ENCODE data around the gene PIP5K1A.

Gene PIP5K1A

DNA sequence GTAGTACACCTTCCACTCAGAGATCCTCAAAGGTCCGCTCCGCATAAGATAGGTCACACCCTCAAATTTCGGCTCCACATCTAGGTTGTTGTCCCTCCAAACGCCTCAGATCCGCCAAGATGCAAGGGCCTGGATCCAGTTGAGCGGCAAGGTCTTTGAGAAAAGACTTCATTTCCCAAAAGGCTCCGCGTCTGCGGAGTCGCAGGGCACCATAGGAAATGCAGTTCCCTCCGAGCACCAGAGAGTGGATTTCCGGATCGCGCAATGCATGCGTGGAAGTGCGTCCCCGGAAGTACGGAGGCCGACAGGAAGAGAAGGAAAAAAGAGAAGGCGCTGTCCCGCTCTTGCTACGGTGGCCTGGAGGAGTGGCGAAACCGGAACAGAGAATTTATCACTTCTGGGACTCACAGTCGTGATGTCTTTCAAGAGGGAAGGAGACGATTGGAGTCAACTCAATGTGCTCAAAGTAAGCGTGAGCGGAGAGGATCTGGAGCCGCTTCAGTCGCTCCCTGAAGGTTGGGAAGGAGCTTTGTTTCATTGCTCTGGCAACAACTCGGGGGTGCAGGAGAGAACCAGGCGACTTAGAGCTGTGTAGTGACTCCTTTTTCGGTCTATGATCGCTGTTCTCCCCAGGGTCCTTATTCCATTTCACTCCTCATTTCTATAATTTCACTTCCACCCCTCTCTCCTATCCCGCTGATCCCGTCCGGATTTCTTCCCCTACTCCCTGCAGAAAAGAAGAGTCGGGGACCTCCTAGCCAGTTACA is 32.4 kb upstream of the PIP5K1A start, which contains the start of the genes LYSMD1 and SCNM1 (continued):
- TF ChIP-seq SP2 (tag by site-specific recombination; IDR thresholded peaks at IDR 0.05), result peak; percentile 91
- TF ChIP-seq PRDM1 (tag by site-specific recombination; IDR thresholded peaks at IDR 0.05), result peak; percentile 84
- TF ChIP-seq ZSCAN23 (tag by site-specific recombination; IDR thresholded peaks at IDR 0.05), result 0 out of 2 replicates have a peak, but pooled peaks have one; percentile 30
- peak; percentile 97 for TF ChIP-seq ZBTB17 (tag by site-specific recombination; IDR thresholded peaks at IDR 0.05)
- peak; percentile 21; the same call in 1 of the 2 replicates for TF ChIP-seq KLF16 (tag by site-specific recombination; IDR thresholded peaks at IDR 0.05)
- peak; percentile 54; the same call in 1 of the 2 replicates for TF ChIP-seq TCF7L2 (IDR thresholded peaks at IDR 0.05; ENCODE audit: borderline replicate concordance, low read depth, low read length)
- peak; percentile 86 for TF ChIP-seq ZXDB (tag by site-specific recombination; IDR thresholded peaks at IDR 0.05)
- peak; percentile 26; the same call in 1 of the 2 replicates for TF ChIP-seq ZNF664 (tag by site-specific recombination; IDR thresholded peaks at IDR 0.05)
- TF ChIP-seq ZBTB21 (tag by site-specific recombination; IDR thresholded peaks at IDR 0.05), result peak; percentile 67; the same call in 1 of the 2 replicates
- 0 out of 2 replicates have a peak, but pooled peaks have one; percentile 4 for TF ChIP-seq ZSCAN30 (tag by site-specific recombination; IDR thresholded peaks at IDR 0.05)
- TF ChIP-seq, protein P1, sequence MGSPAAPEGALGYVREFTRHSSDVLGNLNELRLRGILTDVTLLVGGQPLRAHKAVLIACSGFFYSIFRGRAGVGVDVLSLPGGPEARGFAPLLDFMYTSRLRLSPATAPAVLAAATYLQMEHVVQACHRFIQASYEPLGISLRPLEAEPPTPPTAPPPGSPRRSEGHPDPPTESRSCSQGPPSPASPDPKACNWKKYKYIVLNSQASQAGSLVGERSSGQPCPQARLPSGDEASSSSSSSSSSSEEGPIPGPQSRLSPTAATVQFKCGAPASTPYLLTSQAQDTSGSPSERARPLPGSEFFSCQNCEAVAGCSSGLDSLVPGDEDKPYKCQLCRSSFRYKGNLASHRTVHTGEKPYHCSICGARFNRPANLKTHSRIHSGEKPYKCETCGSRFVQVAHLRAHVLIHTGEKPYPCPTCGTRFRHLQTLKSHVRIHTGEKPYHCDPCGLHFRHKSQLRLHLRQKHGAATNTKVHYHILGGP (tag by site-specific recombination; IDR thresholded peaks at IDR 0.05), result no peak
- TF ChIP-seq, protein P2, sequence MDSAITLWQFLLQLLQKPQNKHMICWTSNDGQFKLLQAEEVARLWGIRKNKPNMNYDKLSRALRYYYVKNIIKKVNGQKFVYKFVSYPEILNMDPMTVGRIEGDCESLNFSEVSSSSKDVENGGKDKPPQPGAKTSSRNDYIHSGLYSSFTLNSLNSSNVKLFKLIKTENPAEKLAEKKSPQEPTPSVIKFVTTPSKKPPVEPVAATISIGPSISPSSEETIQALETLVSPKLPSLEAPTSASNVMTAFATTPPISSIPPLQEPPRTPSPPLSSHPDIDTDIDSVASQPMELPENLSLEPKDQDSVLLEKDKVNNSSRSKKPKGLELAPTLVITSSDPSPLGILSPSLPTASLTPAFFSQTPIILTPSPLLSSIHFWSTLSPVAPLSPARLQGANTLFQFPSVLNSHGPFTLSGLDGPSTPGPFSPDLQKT (IDR thresholded peaks at IDR 0.05; ENCODE audit: borderline replicate concordance, low read depth, low read length), result peak; percentile 97
- peak; percentile 79 for TF ChIP-seq ZNF660 (tag by site-specific recombination; IDR thresholded peaks at IDR 0.05)
- peak; percentile 83 for TF ChIP-seq SP3 (tag by site-specific recombination; IDR thresholded peaks at IDR 0.05)
- 0 out of 2 replicates have a peak, but pooled peaks have one; percentile 2 for TF ChIP-seq ZNF146 (tag by site-specific recombination; IDR thresholded peaks at IDR 0.05)
- TF ChIP-seq, protein P3, sequence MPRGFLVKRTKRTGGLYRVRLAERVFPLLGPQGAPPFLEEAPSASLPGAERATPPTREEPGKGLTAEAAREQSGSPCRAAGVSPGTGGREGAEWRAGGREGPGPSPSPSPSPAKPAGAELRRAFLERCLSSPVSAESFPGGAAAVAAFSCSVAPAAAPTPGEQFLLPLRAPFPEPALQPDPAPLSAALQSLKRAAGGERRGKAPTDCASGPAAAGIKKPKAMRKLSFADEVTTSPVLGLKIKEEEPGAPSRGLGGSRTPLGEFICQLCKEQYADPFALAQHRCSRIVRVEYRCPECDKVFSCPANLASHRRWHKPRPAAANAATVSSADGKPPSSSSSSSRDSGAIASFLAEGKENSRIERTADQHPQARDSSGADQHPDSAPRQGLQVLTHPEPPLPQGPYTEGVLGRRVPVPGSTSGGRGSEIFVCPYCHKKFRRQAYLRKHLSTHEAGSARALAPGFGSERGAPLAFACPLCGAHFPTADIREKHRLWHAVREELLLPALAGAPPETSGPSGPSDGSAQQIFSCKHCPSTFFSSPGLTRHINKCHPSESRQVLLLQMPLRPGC (tag by site-specific recombination; IDR thresholded peaks at IDR 0.05), result peak; percentile 55; the same call in 1 of the 2 replicates
- 0 out of 2 replicates have a peak, but pooled peaks have one; percentile 68 for TF ChIP-seq ZNF394 (tag by site-specific recombination; IDR thresholded peaks at IDR 0.05; ENCODE audit: borderline replicate concordance)
- peak; percentile 43; the same call in 1 of the 2 replicates for TF ChIP-seq ZNF501 (tag by site-specific recombination; IDR thresholded peaks at IDR 0.05)
- peak; percentile 93 for TF ChIP-seq KLF10 (tag by site-specific recombination; IDR thresholded peaks at IDR 0.05)
- TF ChIP-seq, protein P4, sequence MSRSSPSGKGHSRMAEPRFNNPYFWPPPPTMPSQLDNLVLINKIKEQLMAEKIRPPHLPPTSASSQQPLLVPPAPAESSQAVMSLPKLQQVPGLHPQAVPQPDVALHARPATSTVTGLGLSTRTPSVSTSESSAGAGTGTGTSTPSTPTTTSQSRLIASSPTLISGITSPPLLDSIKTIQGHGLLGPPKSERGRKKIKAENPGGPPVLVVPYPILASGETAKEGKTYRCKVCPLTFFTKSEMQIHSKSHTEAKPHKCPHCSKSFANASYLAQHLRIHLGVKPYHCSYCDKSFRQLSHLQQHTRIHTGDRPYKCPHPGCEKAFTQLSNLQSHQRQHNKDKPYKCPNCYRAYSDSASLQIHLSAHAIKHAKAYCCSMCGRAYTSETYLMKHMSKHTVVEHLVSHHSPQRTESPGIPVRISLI (tag by site-specific recombination; IDR thresholded peaks at IDR 0.05), result peak; percentile 98
- peak; percentile 73; the same call in 1 of the 2 replicates for TF ChIP-seq ZNF24 (tag by site-specific recombination; IDR thresholded peaks at IDR 0.05)
- TF ChIP-seq ZNF341 (tag by site-specific recombination; IDR thresholded peaks at IDR 0.05; ENCODE audit: low read depth), result peak; percentile 19
- 0 out of 2 replicates have a peak, but pooled peaks have one; percentile 10 for TF ChIP-seq YY1 (tag by site-specific recombination; IDR thresholded peaks at IDR 0.05)
- TF ChIP-seq, protein P5, sequence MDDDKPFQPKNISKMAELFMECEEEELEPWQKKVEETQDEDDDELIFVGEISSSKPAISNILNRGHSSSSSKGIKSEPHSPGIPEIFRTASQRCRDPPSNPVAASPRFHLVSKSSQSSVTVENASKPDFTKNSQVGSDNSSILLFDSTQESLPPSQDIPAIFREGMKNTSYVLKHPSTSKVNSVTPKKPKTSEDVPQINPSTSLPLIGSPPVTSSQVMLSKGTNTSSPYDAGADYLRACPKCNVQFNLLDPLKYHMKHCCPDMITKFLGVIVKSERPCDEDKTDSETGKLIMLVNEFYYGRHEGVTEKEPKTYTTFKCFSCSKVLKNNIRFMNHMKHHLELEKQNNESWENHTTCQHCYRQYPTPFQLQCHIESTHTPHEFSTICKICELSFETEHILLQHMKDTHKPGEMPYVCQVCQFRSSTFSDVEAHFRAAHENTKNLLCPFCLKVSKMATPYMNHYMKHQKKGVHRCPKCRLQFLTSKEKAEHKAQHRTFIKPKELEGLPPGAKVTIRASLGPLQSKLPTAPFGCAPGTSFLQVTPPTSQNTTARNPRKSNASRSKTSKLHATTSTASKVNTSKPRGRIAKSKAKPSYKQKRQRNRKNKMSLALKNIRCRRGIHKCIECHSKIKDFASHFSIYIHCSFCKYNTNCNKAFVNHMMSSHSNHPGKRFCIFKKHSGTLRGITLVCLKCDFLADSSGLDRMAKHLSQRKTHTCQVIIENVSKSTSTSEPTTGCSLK (tag by site-specific recombination; IDR thresholded peaks at IDR 0.05), result no peak
- TF ChIP-seq ZFP37 (tag by site-specific recombination; IDR thresholded peaks at IDR 0.05), result 0 out of 2 replicates have a peak, but pooled peaks have one; percentile 38
- TF ChIP-seq, protein P6, sequence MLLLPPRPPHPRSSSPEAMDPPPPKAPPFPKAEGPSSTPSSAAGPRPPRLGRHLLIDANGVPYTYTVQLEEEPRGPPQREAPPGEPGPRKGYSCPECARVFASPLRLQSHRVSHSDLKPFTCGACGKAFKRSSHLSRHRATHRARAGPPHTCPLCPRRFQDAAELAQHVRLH (tag by site-specific recombination; IDR thresholded peaks at IDR 0.05), result peak; percentile 85
- TF ChIP-seq WT1 (tag by site-specific recombination; IDR thresholded peaks at IDR 0.05), result no peak
- TF ChIP-seq, protein P7, sequence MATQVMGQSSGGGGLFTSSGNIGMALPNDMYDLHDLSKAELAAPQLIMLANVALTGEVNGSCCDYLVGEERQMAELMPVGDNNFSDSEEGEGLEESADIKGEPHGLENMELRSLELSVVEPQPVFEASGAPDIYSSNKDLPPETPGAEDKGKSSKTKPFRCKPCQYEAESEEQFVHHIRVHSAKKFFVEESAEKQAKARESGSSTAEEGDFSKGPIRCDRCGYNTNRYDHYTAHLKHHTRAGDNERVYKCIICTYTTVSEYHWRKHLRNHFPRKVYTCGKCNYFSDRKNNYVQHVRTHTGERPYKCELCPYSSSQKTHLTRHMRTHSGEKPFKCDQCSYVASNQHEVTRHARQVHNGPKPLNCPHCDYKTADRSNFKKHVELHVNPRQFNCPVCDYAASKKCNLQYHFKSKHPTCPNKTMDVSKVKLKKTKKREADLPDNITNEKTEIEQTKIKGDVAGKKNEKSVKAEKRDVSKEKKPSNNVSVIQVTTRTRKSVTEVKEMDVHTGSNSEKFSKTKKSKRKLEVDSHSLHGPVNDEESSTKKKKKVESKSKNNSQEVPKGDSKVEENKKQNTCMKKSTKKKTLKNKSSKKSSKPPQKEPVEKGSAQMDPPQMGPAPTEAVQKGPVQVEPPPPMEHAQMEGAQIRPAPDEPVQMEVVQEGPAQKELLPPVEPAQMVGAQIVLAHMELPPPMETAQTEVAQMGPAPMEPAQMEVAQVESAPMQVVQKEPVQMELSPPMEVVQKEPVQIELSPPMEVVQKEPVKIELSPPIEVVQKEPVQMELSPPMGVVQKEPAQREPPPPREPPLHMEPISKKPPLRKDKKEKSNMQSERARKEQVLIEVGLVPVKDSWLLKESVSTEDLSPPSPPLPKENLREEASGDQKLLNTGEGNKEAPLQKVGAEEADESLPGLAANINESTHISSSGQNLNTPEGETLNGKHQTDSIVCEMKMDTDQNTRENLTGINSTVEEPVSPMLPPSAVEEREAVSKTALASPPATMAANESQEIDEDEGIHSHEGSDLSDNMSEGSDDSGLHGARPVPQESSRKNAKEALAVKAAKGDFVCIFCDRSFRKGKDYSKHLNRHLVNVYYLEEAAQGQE (tag by site-specific recombination; IDR thresholded peaks at IDR 0.05), result peak; percentile 91
